Bronchial epithelial cell (primary cell): Measurements from ENCODE around the gene CYP39A1. TPM values are rescaled to one million over a fixed set of nuclear protein-coding genes. Genes with fewer than 3 reads are reported as not detected.
A peak's percentile ranks its signal among the peaks of the same experiment; 100 is the strongest.

Experiments
- DNase-seq: peaks from one replicate; pipeline ENCODE4 v3.0.0-alpha.2; 2010; ENCODE audit warnings: low read depth
- FAIRE-seq: peaks from 2 replicates; lab custom pipeline; 2011; peaks lifted over from hg19 to GRCh38; lab: Jason Lieb, UNC
- H3K27me3 ChIP-seq: 2 replicates; pipeline ENCODE4 v1.5.1; 2011; ENCODE audit warnings: low read length; ENCODE audit not compliant: control insufficient read depth, insufficient read depth
- H3K36me3 ChIP-seq: 2 replicates; pipeline ENCODE4 v1.5.1; 2011; ENCODE audit warnings: low read length; ENCODE audit not compliant: control insufficient read depth, insufficient read depth
- H3K4me3 ChIP-seq: 2 replicates; pipeline ENCODE4 v1.5.1; 2011; ENCODE audit warnings: mild to moderate bottlenecking, low read depth, low read length, control low read depth
- total RNA-seq: library from RNA; depleted of rRNA; stranded (reverse); fragments of >200 nt; gene quantifications from 2 replicates; pipeline ENCODE4 v1.2.1, GENCODE V29; 2014
- TF ChIP-seq, protein P1 (sequence below): IDR thresholded peaks from 2 replicates; pipeline ENCODE4 v1.5.1; 2011; ENCODE audit warnings: mild to moderate bottlenecking, moderate library complexity, low read length, control low read depth, inconsistent platforms; ENCODE audit not compliant: insufficient read depth, severe bottlenecking

CYP39A1 gene
- total RNA-seq, 1 donor from 2014 or later = 5.0 TPM

DNA sequence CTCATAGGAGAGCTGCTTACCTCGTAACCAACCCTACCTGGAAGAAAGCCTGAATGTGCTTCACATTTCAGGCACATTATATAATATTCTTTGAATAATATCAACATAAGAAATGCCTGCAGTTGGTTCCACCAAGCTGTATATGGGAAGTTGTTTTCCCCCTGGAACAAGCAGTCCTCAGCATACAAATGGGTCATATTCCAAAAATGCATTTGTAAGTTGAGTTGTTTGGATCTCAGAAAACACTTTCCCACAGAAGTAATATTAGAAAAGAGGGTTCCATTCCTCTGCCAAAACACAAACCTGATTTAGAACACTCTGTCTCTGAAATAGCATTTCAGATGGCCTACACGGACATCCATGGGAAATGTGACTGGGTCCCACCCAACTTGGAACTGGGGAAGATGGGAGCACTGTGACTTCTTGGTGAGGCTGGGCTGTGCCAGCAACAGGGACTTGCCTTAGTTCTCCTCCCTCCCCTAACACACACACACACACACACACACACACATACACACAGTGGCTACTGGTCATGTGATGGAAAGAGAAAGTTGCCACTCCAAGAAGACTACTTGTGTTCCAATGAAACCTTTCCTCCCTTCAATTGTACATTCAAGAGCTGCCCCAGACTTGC, 150.0 kb downstream of the CYP39A1 start:
- no peak overlapping the region for H3K4me3 ChIP-seq
- FAIRE-seq (no peak), DNase-seq (no peak)
- H3K27me3 ChIP-seq = no peaks in the 10 kb centered on the region
- TF ChIP-seq, protein P1, sequence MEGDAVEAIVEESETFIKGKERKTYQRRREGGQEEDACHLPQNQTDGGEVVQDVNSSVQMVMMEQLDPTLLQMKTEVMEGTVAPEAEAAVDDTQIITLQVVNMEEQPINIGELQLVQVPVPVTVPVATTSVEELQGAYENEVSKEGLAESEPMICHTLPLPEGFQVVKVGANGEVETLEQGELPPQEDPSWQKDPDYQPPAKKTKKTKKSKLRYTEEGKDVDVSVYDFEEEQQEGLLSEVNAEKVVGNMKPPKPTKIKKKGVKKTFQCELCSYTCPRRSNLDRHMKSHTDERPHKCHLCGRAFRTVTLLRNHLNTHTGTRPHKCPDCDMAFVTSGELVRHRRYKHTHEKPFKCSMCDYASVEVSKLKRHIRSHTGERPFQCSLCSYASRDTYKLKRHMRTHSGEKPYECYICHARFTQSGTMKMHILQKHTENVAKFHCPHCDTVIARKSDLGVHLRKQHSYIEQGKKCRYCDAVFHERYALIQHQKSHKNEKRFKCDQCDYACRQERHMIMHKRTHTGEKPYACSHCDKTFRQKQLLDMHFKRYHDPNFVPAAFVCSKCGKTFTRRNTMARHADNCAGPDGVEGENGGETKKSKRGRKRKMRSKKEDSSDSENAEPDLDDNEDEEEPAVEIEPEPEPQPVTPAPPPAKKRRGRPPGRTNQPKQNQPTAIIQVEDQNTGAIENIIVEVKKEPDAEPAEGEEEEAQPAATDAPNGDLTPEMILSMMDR = no peak
- no peaks in the 10 kb centered on the region for H3K36me3 ChIP-seq

DNA sequence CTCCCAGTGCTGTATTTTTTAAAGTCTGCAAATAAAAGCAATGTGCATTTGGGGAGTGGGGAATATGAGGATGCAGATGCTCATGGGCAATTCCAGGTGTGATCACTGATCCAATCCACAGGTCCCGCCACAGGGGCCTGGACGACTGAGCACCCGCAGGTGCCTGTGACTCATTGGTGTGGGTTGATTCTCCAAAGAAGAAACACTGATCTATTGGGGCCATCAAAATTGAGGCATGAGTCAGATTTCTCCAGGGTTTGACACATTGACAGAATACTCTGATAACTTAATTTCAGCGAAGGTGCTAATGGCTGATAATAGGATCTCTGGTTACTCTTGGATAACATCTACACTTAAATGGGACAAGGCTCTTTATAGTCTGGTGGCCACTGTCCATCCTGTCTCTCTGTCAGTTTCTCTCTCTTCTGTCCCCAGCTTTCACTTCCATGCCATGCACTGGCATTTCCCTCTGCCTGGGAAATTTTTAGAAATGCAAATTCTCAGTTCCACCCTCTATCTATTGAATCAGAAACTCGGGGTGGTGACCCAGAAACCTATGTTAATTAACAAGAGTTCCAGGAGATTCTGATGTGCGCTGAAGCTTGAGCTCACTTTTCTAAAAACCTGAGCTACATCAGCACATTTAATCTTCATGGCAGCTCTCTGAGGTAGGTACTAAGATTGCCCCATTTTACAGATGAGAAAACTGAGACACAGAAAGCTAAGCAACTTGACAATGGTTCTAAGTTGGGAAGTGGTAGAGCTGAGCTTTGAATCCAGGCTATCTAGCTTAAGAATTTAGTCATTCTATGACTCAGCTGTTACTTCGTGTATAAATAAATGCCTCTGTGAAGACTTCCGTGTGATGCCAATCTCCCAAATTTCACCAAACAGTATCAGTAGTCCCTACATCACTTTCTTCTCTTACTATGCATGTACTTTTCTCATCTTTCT, 151.2 kb downstream of the CYP39A1 start:
- FAIRE-seq (no peak), DNase-seq (peak; percentile 31)
- TF ChIP-seq, protein P1 = no peak
- Histone ChIP-seq H3K27me3 (no peaks in the 10 kb centered on the region), H3K36me3 (no peaks in the 10 kb centered on the region), H3K4me3 (no peak overlapping the region)

DNA sequence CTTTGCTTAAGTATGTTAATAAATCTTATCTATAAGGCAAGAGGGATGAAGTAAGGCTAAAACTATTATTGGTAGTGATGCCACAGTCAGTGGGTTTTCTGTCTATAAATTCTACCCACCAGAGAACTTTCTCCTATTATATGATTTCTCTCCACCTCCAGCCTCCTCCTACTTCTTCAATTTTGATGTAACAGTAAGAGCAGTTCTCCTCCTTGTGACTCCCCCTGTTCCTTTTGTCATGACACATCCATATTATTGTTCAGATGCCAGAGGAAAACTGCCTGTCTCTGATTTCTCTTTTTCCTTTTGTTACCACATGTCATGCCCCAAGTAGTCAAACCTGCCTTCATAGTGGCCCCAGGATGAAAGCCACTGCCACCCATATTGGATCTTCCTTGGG, 152.2 kb downstream of the CYP39A1 start:
- H3K36me3 ChIP-seq = no peaks in the 10 kb centered on the region
- TF ChIP-seq, protein P1 = no peak
- FAIRE-seq (no peak), DNase-seq (no peak)
- no peaks in the 10 kb centered on the region for H3K27me3 ChIP-seq
- no peak overlapping the region for H3K4me3 ChIP-seq

Other genes with a start within 250 kb of the CYP39A1 start
- gene RCAN2, start 161.4 kb downstream of the CYP39A1 start, total RNA-seq = under 0.01 TPM in 1 of 2 replicates, not detected in the other
- gene SLC25A27, start 157 bp upstream of the CYP39A1 start, total RNA-seq = 5.3 and 13.8 TPM in 2 replicates
- gene TDRD6, start 35.1 kb upstream of the CYP39A1 start, total RNA-seq = 0.26 TPM in 2 replicates
- not detected in 2 replicates for gene PLA2G7, start 82.6 kb upstream of the CYP39A1 start, total RNA-seq
- not detected in 2 replicates for gene ANKRD66, start 94.1 kb upstream of the CYP39A1 start, total RNA-seq
- gene MEP1A, start 140.6 kb upstream of the CYP39A1 start, total RNA-seq = not detected in 2 replicates